K562 treated with DMSO at 1 percent for 4 hours (cell line): ENCODE data around the gene DTNB. TPM values are rescaled to one million over a fixed set of nuclear protein-coding genes. Genes with fewer than 3 reads are reported as not detected.

Experiments
- total RNA-seq: library from RNA; unstranded; fragments of 300-600 nt; gene quantifications from 2 replicates; pipeline ENCODE4 v1.2.3, GENCODE V29; 2022; ENCODE audit not compliant: insufficient read depth

The DTNB gene
- total RNA-seq = not detected in 2 replicates

DNA sequence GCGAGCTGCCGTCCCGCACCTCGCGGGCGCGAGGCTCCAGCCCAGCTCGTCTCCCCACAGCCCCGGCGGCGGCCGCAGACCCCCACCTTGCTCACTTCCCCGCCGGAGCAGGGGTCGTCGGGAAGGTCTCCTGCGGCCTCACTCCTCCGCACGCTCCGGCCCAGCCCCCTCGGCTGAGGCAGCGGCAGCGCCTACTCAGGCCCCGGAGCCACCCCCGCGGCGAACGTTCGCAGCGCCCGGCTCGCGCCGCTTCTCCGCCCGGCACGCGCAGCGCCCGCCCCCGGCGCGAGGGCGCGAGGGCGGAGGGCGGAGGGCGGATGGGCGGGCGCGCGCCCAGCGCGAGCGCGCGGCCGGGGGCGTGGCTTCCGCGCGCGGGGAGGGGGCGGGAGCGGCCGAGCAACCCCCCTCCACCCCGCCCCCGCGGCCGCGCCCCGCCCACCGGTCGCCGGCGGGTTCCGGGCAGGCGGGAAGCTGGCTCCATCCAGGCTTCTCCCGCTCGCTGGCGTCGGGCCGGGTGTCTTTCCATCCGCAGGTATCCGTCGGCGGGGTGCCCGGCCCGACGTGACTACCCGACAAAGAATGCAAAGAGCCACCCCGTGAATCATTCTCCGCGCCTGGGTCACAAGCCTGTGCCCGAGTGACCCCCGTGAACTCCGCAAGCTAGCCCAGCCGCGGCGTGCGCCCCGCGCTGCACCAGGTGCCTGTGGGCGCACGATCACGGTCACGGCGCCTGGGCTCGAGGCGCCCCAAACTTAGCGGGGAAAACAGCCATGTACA is at the start of gene DTNB:
Gene DTNB, minus strand, starts transcription at position 278 of the 777 bp plus-strand sequence. CDS start 20,917 bp downstream, outside the sequence.

DNA sequence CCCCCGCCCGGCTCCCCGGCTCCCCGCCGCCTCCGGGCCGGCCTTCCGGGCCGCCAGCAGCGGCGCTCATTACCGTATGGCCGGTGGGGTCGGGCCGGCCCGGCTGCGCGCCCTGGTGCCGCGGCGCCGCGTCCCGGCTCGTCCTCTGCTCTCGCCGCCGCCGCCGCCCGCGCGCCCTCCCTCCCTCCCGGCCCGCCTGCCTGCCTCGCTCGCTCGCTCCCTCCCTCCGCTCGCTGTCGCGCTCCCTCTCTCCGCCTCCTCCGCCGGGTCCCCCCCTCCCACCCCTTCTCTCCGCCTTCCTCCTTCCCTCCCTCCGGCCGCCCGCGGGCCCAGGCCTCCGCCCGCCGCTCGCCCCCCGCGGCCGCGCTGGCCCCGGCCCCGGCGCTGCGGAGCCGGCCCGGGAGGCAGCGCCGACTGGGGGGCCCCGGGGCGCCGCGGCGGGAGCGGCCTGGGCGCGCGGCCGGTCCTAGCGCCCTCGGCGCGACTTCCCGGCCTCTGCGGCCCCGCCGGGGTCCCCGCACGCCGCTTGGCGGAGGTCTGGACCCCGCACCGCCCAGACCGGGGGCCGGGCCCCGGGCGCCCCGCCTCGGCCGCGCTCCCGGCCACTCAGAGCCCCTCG is 331.5 kb downstream of the DTNB start, which contains the start of gene DNMT3A:
Gene DNMT3A, minus strand, starts transcription at position 173 of the 619 bp plus-strand sequence. CDS start 27,941 bp downstream, outside the sequence.

Other genes with a start within 250 kb of the DTNB start
- 8.1 and 10.1 TPM in 2 replicates for gene ASXL2, start 204.9 kb upstream of the DTNB start, total RNA-seq